ENCODE results near the gene HOXA2.
A peak's percentile ranks its signal among the peaks of the same experiment; 100 is the strongest.

The HOXA2 gene
- long read RNA-seq, donor 1, partial matches to known transcripts = 0 of 7 reads
- long read RNA-seq, donor 1, other reads (novel, unspliced or antisense) = 0 of 7 reads
- long read RNA-seq, donor 2, partial matches to known transcripts = 0 of 1 reads
- long read RNA-seq, donor 2, other reads (novel, unspliced or antisense) = 0 of 1 reads
- long read RNA-seq, donor 3, partial matches to known transcripts = 0 of 4 reads
- long read RNA-seq, donor 3, other reads (novel, unspliced or antisense) = 0 of 4 reads
- long read RNA-seq, donor 4, transcript HOXA2-202 (1 exons, 1,993 nt) = major isoform, 5 of 8 reads
- long read RNA-seq, donor 4, partial matches to known transcripts = 0 of 8 reads
- long read RNA-seq, donor 4, other reads (novel, unspliced or antisense) = 0 of 8 reads
- long read RNA-seq, donor 5, partial matches to known transcripts = 0 of 1 reads
- long read RNA-seq, donor 5, other reads (novel, unspliced or antisense) = 0 of 1 reads
- long read RNA-seq, donor 6, partial matches to known transcripts = 0 of 3 reads
- long read RNA-seq, donor 6, other reads (novel, unspliced or antisense) = 0 of 3 reads
- long read RNA-seq, donor 7, transcript HOXA2-201 (2 exons, 1,814 nt) = major isoform, 5 of 9 reads
- long read RNA-seq, donor 7, partial matches to known transcripts = 0 of 9 reads
- long read RNA-seq, donor 7, other reads (novel, unspliced or antisense) = 0 of 9 reads
- long read RNA-seq, donor 8, partial matches to known transcripts = 0 of 5 reads
- long read RNA-seq, donor 8, other reads (novel, unspliced or antisense) = 0 of 5 reads

GRCh38 chr7:27102581-27103442 is at the start of gene HOXA2:
TSS of gene HOXA2 (minus strand) at chr7:27102683. CDS start at chr7:27102500, 183 bp downstream.
- DNase-seq = peak; percentile 88

- DNase-seq = no peak
These were observed 49.0 kb upstream of the HOXA2 start for GRCh38 chr7:27151341-27151930.

- DNase-seq = peak; percentile 95
These were observed 48.3 kb upstream of the HOXA2 start for GRCh38 chr7:27150568-27151340.

- DNase-seq = no peak
These were observed 47.5 kb upstream of the HOXA2 start for GRCh38 chr7:27149842-27150567.

GRCh38 chr7:27148756-27149641 is 46.5 kb upstream of the HOXA2 start:
- no peak for DNase-seq

- peak; percentile 82 for DNase-seq
These were observed 45.7 kb upstream of the HOXA2 start for GRCh38 chr7:27148031-27148755.

- DNase-seq = peak; percentile 85
These were observed 44.9 kb upstream of the HOXA2 start, which contains the start of gene HOXA6 for GRCh38 chr7:27147199-27148030. TSS of gene HOXA6 (minus strand) at chr7:27147774. CDS start at chr7:27147749, 25 bp downstream.

GRCh38 chr7:27146491-27147198 is 44.2 kb upstream of the HOXA2 start:
- DNase-seq = no peak

GRCh38 chr7:27145914-27146412 is 43.5 kb upstream of the HOXA2 start:
- no peak for DNase-seq

GRCh38 chr7:27145165-27145913 is 42.9 kb upstream of the HOXA2 start:
- DNase-seq = peak; percentile 76

GRCh38 chr7:27144781-27145164 is 42.3 kb upstream of the HOXA2 start:
- DNase-seq = peak; percentile 79

GRCh38 chr7:27143950-27144780 is 41.7 kb upstream of the HOXA2 start:
- no peak for DNase-seq

- DNase-seq = peak; percentile 90
These were observed 40.8 kb upstream of the HOXA2 start, which contains the start of gene HOXA5 for GRCh38 chr7:27143023-27143949. TSS of gene HOXA5 (minus strand) at chr7:27143681. CDS start at chr7:27143607, 74 bp downstream.

- DNase-seq = peak; percentile 81
These were observed 40.1 kb upstream of the HOXA2 start for GRCh38 chr7:27142580-27143022.

Data from right kidney (tissue), 9 donors.